PC-9 (cell line): ENCODE measurements around the gene PHACTR1. TPM values are rescaled to one million over a fixed set of nuclear protein-coding genes. Genes with fewer than 3 reads are reported as not detected.
A peak's percentile ranks its signal among the peaks of the same experiment; 100 is the strongest.

Source experiments
- Bru-seq: library from RNA; stranded (reverse); fragments of 400-500 nt; gene quantifications from one replicate; lab custom pipeline; 2021; lab: Mats Ljungman, UMichigan
- BruChase-seq, 2 experiments: library from RNA; stranded (reverse); fragments of 400-500 nt; gene quantifications; one replicate each; lab custom pipeline; 2021; lab: Mats Ljungman, UMichigan
- BruUV-seq: library from RNA; stranded (reverse); fragments of 400-500 nt; replicated peaks from 2 replicates; lab custom pipeline; 2021; lab: Mats Ljungman, UMichigan
- CTCF ChIA-PET: fragments of 300-600 bp; sonication (Branson Sonifier 250); formaldehyde crosslinking; loops from one replicate; lab custom pipeline; 2022; ENCODE audit warnings: antibody characterized with exemption; lab: Charles Lee
- POLR2A ChIA-PET: fragments of 300-600 bp; sonication (Branson Sonifier 250); formaldehyde crosslinking; loops from one replicate; lab custom pipeline; 2022; ENCODE audit warnings: antibody characterized with exemption; ENCODE audit not compliant: unreplicated experiment; lab: Charles Lee
- DNase-seq, 2 experiments: peaks; one replicate each; pipeline versions ENCODE4 v3.0.0 to v3.0.0-alpha.2; 2015 to 2022; ENCODE audit warnings: mixed read lengths in 1 of 2
- H2AFZ ChIP-seq: fragments of 200-600 bp; sonication (generic); 2 replicates; pipeline ENCODE4 v1.8.1; 2017; ENCODE audit warnings: antibody characterized with exemption
- H3F3A ChIP-seq: fragments of 200-600 bp; sonication (generic); 2 replicates; pipeline ENCODE4 v1.8.1; 2017; ENCODE audit warnings: antibody characterized with exemption, mild to moderate bottlenecking, low read depth; ENCODE audit not compliant: insufficient read depth
- H3K27ac ChIP-seq: fragments of 200-600 bp; sonication (generic); 2 replicates; pipeline ENCODE4 v1.6.1; 2016; ENCODE audit warnings: mixed run types
- H3K27me3 ChIP-seq: fragments of 200-600 bp; sonication (generic); 2 replicates; pipeline ENCODE4 v1.6.1; 2016; ENCODE audit warnings: low read depth, mixed run types; ENCODE audit not compliant: insufficient read depth
- H3K36me3 ChIP-seq: fragments of 200-600 bp; sonication (generic); 2 replicates; pipeline ENCODE4 v1.6.1; 2016; ENCODE audit warnings: low read depth, mixed run types
- H3K4me1 ChIP-seq: fragments of 200-600 bp; sonication (generic); replicated peaks from 2 replicates; pipeline ENCODE4 v1.6.1; 2016; ENCODE audit warnings: mixed run types; ENCODE audit not compliant: insufficient read depth
- H3K4me2 ChIP-seq: fragments of 200-600 bp; sonication (generic); 2 replicates; pipeline ENCODE4 v1.6.1; 2017; ENCODE audit warnings: mixed run types
- H3K4me3 ChIP-seq: fragments of 200-600 bp; sonication (generic); 2 replicates; pipeline ENCODE4 v1.6.1; 2016; ENCODE audit warnings: mixed run types
- H3K79me2 ChIP-seq: fragments of 200-600 bp; sonication (generic); 2 replicates; pipeline ENCODE4 v1.6.1; 2017; ENCODE audit warnings: low read depth, mixed run types
- H3K9me2 ChIP-seq: fragments of 200-600 bp; sonication (generic); 2 replicates; pipeline ENCODE4 v1.8.1; 2017; ENCODE audit warnings: mild to moderate bottlenecking; ENCODE audit not compliant: insufficient read depth
- H3K9me3 ChIP-seq: fragments of 200-600 bp; sonication (generic); 2 replicates; pipeline ENCODE4 v1.8.1; 2016; ENCODE audit warnings: low read depth; ENCODE audit not compliant: insufficient read depth
- H4K20me1 ChIP-seq: fragments of 200-600 bp; sonication (generic); 2 replicates; pipeline ENCODE4 v1.8.1; 2017; ENCODE audit not compliant: insufficient read depth
- CTCF ChIP-seq: fragments of 200-600 bp; sonication (generic); conservative IDR thresholded peaks from 2 replicates; pipeline ENCODE4 v1.6.1; 2017; ENCODE audit warnings: mixed run types, antibody characterized with exemption, mild to moderate bottlenecking, moderate library complexity
- EZH2 ChIP-seq: fragments of 200-600 bp; sonication (generic); IDR thresholded peaks from 2 replicates; pipeline ENCODE4 v1.8.0; 2017; ENCODE audit warnings: antibody characterized with exemption, low read depth
- intact Hi-C: fragments of 100-400 bp; cut with micrococcal nuclease; formaldehyde crosslinking; loops from one replicate; pipeline ENCODE4 v1.10.0; 2022; ENCODE audit not compliant: unreplicated experiment
- long read RNA-seq: library from polyadenylated mRNA; stranded (forward); transcript quantifications from one replicate; pipeline ENCODE4 v2.0.0, GENCODE V29; 2022
- total RNA-seq: library from RNA; stranded (reverse); gene quantifications from 2 replicates; pipeline ENCODE4 v1.2.3, GENCODE V29; 2021

The PHACTR1 gene
- not detected in 2 replicates for total RNA-seq
- percentile 0 among the genes with signal in this experiment for Bru-seq, nascent RNA
- percentile 0 among the genes with signal in this experiment for BruChase-seq, experiment 1, labeled RNA remaining after a 2-hour chase
- not detected for BruChase-seq, experiment 2, labeled RNA remaining after a 6-hour chase
- long read RNA-seq, result 0 reads

GRCh38 chr6:12716298-12716916 is at the start of gene PHACTR1:
Gene PHACTR1, plus strand, starts transcription at chr6:12716767.
- H3K27me3 ChIP-seq, result peaks cover 59% of the 10 kb centered on the region
- BruUV-seq, result no TSS peak
- no peak within 1 kb of the TSS for H3K4me3 ChIP-seq
- no peak within 1 kb of the TSS for H2AFZ ChIP-seq
- H3K9me3 ChIP-seq, result no peaks in the 10 kb centered on the region
- TF ChIP-seq CTCF, result no peak
- H3K36me3 ChIP-seq, result no peaks in the 10 kb centered on the region
- H3K27ac ChIP-seq, result no peak within 1 kb of the TSS
- H4K20me1 ChIP-seq, result no peaks in the 10 kb centered on the region
- no peak for DNase-seq
- no peak within 1 kb of the TSS for H3K4me2 ChIP-seq
- no peaks in the 10 kb centered on the region for H3K4me1 ChIP-seq
- peaks cover 2% of the 10 kb centered on the region; the same call in 1 of the 2 replicates for H3K9me2 ChIP-seq
- no peaks in the 10 kb centered on the region for H3K79me2 ChIP-seq
- H3F3A ChIP-seq, result no peaks in the 10 kb centered on the region
- intact Hi-C loops, result no loop called here
- POLR2A ChIA-PET, result no interaction called here
- CTCF ChIA-PET, result no interaction called here

GRCh38 chr6:12666886-12667285 is 49.7 kb upstream of the PHACTR1 start:
- no peaks in the 10 kb centered on the region for H3K9me3 ChIP-seq
- H3F3A ChIP-seq, result no peaks in the 10 kb centered on the region
- CTCF ChIA-PET, result no interaction called here
- no peaks in the 10 kb centered on the region for H3K4me1 ChIP-seq
- BruUV-seq, result no TSS peak
- TF ChIP-seq CTCF, result no peak
- TF ChIP-seq EZH2, result no peak
- peaks cover 72% of the 10 kb centered on the region for H3K27me3 ChIP-seq
- 0 out of 2 replicates have a peak, but pooled peaks cover 4% of the 10 kb centered on the region for H3K9me2 ChIP-seq
- POLR2A ChIA-PET, result no interaction called here
- H3K79me2 ChIP-seq, result no peaks in the 10 kb centered on the region
- no peak overlapping the region for H3K4me3 ChIP-seq
- no peaks in the 10 kb centered on the region for H3K36me3 ChIP-seq
- no peak overlapping the region for H3K27ac ChIP-seq
- H4K20me1 ChIP-seq, result no peaks in the 10 kb centered on the region
- H2AFZ ChIP-seq, result no peak overlapping the region
- intact Hi-C loops, result no loop called here
- H3K4me2 ChIP-seq, result no peak overlapping the region
- DNase-seq, result no peak

GRCh38 chr6:12675931-12676330 is 40.6 kb upstream of the PHACTR1 start:
- intact Hi-C loops, result no loop called here
- POLR2A ChIA-PET, result no interaction called here

More at GRCh38 chr6:12675931-12676330, 40.6 kb upstream of the PHACTR1 start:
- BruUV-seq, result no TSS peak
- no peaks in the 10 kb centered on the region for H3K9me3 ChIP-seq
- H3K27ac ChIP-seq, result no peak overlapping the region
- no peak overlapping the region for H3K4me2 ChIP-seq
- peak in 1 of 2 experiments; percentile 36 for DNase-seq
- no peaks in the 10 kb centered on the region for H3K36me3 ChIP-seq
- no peaks in the 10 kb centered on the region for H3K9me2 ChIP-seq
- no peak for TF ChIP-seq CTCF
- TF ChIP-seq EZH2, result no peak
- H4K20me1 ChIP-seq, result no peaks in the 10 kb centered on the region
- no peaks in the 10 kb centered on the region for H3K4me1 ChIP-seq
- H3K79me2 ChIP-seq, result no peaks in the 10 kb centered on the region
- no peak overlapping the region for H3K4me3 ChIP-seq
- CTCF ChIA-PET, result no interaction called here
- no peaks in the 10 kb centered on the region for H3F3A ChIP-seq
- peaks cover 68% of the 10 kb centered on the region for H3K27me3 ChIP-seq
- no peak overlapping the region for H2AFZ ChIP-seq
